H1 (cell line): ENCODE results near the gene PPP2R2C. TPM values are rescaled to one million over a fixed set of nuclear protein-coding genes. Genes with fewer than 3 reads are reported as not detected.

Experiments used
- KDM1A ChIP-seq: fragments of 200-600, 300-600 bp; sonication (generic); IDR thresholded peaks from 2 replicates; pipeline ENCODE4 v1.7.1; 2016; ENCODE audit warnings: mild to moderate bottlenecking, low read length, borderline replicate concordance
- polyA plus RNA-seq, 7 experiments: library from polyadenylated mRNA; depleted of rRNA in 3 of 7; stranded (reverse) in 5 of 7; unstranded in 2 of 7; fragments of >200 nt in 5 of 7; fragments of 200-250 nt in 2 of 7; gene quantifications; 1 replicate in 5 of 7; 2 replicates in 1 of 7; 4 replicates in 1 of 7; pipeline versions ENCODE4 v1.2.1 to v1.2.3, GENCODE V29; 2011 to 2013; ENCODE audit warnings: missing spikeins in 2 of 7, mixed read lengths in 2 of 7
- total RNA-seq: library from RNA; stranded (reverse); fragmentation: NEBNext Ultra II Directional; extraction: Animal tissue kit (Norgen Biotek cat#: 25700); gene quantifications from 2 replicates; pipeline ENCODE4 v1.2.1, GENCODE V29; 2021

PPP2R2C gene
- total and polyA plus RNA-seq, 2 of the 8 experiments (the other 6 are each of a cell fraction or from before 2014, with no cell fraction given): 6.4 TPM

- 0 out of 2 replicates have a peak, but pooled peaks have one; percentile 14 for TF ChIP-seq KDM1A
Measured at GRCh38 chr4:6474053-6474568, 1.7 kb upstream of the PPP2R2C start (continued).
